ENCODE measurements around the gene SPEF1.
"Not testable (repeated sequence)": the region's sequence is repeated elsewhere in the genome, so short reads cannot be mapped to it uniquely, and the experiment has no call there.

Gene SPEF1

GRCh38 chr20:3781153-3781910 lies at the start of gene SPEF1:
SPEF1 (minus strand) TSS chr20:3781448; CDS start chr20:3781287, 161 bp downstream.
- DNase-seq, result peak in 1 of 2 experiments; percentile 33

GRCh38 chr20:3829891-3830290 lies 48.6 kb upstream of the SPEF1 start:
- not testable (repeated sequence) for DNase-seq

GRCh38 chr20:3828798-3829197 lies 47.5 kb upstream of the SPEF1 start:
- no peak for DNase-seq

DNA sequence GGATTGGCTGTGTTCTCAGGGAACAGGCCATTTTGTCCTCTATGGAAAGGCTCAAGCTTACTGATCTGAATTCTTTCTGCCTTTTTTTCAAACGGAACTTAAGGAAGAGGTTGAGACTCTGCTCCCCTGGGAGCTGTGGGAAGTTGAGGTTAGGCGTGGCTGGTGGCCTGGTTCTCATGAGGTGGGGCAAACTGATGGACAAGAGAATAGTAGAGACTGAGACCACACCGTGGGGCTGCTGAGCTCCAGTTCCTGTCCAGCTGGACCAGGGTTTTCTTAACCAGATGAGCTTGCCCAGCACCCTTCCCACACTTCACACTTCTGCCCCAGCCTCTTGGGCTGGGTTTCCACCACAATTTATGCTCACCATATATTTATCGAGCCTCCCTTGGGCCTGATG lies 45.2 kb upstream of the SPEF1 start:
- DNase-seq, result no peak

DNA sequence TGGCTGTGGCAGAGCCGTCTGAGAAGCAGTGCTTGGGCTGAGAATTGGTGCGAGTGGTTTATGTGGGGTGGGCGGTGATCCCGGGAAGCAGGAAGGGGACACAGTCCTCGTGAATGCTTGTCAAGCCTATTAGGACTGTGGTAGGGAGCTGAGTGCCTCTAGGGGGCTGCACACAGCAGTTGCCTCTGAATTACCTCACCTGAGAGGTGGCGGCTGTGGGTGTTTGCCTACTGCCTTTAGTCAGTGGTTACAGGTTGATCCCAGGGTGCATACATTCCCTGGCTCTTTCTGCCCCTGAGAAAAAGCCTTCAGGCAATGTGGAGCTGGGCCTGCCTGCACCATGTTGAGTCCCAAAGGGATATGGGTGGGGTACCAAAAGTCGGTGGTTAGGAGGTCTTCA lies 44.3 kb upstream of the SPEF1 start:
- DNase-seq, result no peak

DNA sequence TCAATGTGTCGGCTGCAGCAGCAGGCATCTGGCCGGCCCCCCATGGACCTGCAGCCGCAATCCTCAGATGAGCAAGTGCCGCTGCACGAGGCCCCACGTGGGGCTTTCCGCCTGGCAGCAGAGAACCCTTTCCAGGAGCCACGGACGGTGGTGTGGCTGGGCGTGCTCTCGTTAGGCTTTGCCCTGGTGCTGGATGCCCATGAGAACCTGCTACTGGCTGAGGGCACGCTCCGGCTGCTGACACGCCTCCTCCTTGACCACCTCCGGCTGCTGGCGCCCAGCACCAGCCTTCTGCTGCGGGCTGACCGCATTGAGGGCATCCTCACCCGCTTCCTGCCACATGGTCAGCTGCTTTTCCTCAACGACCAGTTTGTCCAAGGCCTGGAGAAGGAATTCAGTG lies 42.6 kb upstream of the SPEF1 start:
- DNase-seq, result no peak

GRCh38 chr20:3821996-3822395 lies 40.7 kb upstream of the SPEF1 start:
- no peak for DNase-seq

- DNase-seq, result no peak
Observed at GRCh38 chr20:3820901-3821727, 39.9 kb upstream of the SPEF1 start.

DNA sequence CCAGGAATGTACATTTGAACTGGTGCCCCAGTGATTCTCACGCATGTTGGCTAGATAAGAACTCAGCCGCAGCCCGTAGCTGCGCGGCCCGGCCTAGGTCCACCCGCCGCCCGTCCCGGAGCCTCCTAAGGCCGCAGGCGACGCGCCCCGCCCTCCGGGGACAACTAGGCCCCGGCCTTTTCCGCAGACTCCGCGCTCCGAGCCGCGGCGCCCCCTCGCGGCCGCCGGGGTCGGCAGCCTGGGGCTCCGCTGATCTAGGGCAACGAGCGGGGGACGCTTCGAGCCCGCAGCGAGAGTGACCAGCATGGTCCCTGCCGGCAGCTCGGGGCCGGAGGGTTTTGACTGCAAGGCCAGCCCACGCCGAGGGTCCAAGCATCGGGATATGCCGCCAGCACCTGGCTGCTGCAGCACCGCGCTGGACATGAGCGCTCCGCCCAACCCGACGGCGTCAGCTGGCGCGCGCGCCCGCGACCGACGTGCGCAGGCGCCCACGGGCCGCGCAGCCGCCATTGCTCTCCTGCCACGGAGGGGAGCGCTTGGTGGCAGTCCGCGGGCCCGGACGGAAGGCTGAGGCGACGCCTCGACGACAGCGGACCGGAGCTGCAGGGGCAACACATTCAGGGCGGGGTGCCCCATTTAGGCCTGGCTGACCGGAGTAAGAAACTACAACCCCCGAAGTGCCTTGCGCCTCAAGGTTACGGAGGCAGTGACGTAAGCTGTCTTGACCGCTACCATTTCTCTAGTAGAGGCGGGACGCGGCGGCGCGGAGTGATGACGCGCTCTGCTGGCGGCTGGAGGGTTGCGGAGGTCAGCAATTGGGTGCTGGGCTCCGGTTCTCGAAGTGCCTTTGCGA lies 39.0 kb upstream of the SPEF1 start, which contains the start of gene AP5S1:
AP5S1 (plus strand) TSS at position 500 of the 853 bp plus-strand sequence. CDS start 1,571 bp downstream, outside the sequence.
- peak; percentile 85 to 86 for DNase-seq

DNA sequence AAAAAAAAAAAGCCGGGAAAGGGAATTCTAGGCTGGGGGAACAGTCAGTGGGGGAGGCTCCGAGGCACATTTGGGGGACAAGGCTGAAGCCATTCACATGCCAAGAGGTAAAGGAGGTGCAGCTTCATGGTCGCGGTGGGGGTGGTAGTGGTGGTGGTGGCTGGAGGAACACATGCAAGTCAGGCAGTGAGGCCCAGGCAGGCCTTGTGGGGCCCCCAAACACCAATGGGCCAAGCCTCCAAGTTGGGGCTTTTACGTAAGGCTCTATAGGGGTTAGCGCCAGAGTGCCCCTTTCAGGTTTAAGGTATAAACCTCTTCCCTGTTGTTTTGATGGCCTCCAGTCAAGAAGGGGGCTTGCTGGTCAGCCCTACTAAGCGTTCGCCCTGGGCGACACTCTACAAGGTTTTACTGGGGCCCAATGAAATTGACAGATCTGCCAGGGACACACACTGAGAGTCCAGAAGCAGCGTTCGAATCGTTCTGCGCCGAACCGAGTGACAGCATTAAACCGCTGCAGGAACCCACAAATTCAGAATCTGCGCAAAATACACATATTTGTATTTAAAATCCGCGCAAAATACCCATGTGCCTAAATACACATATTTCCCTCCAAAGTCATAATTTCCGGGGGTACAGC lies 38.3 kb upstream of the SPEF1 start:
- DNase-seq, result no peak

GRCh38 chr20:3818155-3819151 lies 37.2 kb upstream of the SPEF1 start:
- no peak for DNase-seq

GRCh38 chr20:3815703-3816315 lies 34.6 kb upstream of the SPEF1 start:
- DNase-seq, result no peak

GRCh38 chr20:3814928-3815495 lies 33.8 kb upstream of the SPEF1 start:
- no peak for DNase-seq

- DNase-seq, result no peak
Observed at GRCh38 chr20:3813848-3814581, 32.8 kb upstream of the SPEF1 start.

DNA sequence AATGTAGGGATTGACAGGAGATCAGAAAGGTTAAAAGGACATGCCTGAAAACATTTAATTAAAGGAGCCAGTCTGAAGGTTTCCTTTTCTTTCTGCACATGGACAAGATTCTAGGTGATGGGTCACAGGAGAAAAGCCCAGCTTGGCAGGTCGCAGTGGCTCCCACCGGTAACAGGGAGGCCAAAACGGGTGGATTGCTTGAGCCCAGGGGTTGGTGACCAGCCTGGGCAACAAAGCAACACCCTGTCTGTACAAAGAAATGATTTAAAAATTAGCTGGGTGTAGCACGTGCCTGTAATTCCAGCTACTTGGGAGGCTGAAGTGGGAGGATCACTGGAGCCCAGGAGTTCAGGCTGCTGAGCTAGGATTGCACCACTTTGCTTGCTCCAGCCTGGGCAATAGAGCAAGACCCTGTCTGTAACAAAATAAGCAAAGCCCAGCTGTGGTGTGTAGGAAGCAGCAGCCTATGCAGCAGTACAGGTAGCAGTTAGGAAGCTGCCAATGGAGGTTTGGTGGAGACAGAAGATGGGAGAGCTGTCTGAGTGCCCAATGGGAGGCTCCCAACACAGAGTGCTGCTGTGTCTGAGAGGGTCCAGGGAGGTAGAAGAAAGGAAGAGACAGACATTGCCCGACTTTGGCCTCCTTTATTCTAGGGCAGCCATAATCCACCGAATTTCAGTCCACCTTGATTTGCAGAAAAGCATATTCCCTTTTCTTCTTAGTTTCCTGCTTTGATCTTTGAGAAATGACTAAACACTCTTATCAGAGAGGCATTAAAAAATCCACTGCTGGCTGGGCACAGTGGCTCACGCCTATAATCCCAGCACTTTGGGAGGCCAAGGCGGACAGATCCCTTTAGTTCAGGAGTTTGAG lies 32.0 kb upstream of the SPEF1 start:
- DNase-seq, result no peak

DNA sequence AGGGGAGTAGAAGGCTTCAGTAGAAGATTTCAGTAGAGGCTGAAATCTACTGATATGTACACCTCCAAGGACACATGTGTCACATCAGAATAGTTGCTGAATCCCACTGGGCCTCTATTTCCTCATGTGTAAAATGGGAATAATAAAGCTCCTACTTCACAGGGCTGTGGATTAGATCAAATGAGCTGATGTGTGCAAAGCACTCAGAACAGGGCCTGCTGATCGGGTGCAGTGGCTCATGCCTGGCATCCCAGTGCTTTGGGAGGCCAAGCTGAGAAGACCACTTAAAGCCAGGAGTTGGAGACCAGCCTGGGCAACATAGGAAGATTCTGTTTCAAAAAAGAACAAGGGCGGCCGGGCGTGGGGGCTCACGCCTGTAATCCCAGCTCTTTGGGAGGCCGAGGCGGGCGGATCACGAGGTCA lies 31.0 kb upstream of the SPEF1 start:
- no peak for DNase-seq

GRCh38 chr20:3811467-3812258 lies 30.4 kb upstream of the SPEF1 start:
- DNase-seq, result peak; percentile 91 to 96

DNA sequence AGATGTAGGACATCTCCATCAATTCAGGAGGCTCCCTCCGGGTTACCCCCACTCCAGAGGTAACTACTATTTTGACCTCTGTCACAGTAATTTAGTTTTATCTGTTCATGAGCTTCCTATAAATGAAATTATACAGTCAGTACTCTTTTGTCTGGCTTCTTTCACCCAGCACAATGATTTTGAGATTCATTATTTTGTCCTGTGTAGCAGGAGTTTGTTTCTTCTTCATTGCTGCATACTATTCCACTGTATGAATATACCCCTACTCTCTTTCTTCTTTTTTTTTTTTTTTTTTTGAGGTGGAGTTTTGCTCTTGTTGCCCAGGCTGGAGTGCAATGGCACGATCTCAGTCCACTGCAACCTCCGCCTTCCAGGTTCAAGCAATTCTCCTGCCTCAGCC lies 27.3 kb upstream of the SPEF1 start:
- no peak for DNase-seq

All from stimulated activated CD4-positive, alpha-beta T cell treated with anti-CD3 and anti-CD28 coated beads, Interleukin-4, amount 100 ng/mL, for 4 hours (primary cell).